ENCODE results near the gene FCHO1. TPM values are rescaled to one million over a fixed set of nuclear protein-coding genes. Genes with fewer than 3 reads are reported as not detected.

The FCHO1 gene
- total and polyA plus RNA-seq, 11 donors: 0.29 to 3.3 (median 0.67) TPM

DNA sequence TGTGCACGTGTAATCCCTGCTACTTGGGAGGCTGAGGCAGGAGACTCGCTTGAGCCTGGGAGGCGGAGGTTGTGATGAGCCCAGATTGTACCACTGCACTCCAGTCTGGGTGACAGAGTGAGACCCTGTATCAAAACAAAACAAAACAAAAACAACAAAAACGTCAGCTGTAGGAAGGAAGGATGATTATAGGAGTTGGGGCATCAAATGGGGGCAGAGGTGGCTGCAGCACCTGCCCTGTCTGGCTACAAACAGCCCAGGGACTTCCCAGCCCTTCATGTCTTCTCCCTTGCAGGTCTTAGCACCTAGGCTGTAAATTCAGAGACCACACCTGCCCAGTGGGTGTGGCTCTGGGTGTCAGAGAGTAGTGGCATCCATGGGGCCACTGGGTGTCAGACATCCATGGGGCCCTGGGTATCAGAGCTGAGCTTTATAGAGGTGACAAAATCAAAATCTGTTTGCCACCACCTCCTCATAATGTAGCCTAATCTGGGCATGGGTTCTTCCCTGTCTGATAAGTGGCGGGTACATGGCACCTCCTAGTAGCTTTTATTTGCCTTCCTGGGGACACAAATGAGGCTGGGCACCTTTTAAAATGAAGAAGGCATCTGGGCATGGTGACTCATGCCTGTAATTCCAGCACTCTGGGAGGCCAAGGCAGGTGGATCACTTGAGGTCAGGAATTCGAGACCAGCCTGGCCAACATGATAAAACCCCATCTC, 38.9 kb downstream of the FCHO1 start:
- Histone ChIP-seq H3K9me3 (no peaks in the 10 kb centered on the region), H3K4me3 (no peak overlapping the region), H3K27me3 (peaks cover 7 to 42% (median 20%) of the 10 kb centered on the region in 9 donors), H3K4me1 (peaks cover 0 to 17% (median 0%) of the 10 kb centered on the region in 12 donors), H3K36me3 (no peaks in the 10 kb centered on the region), H3K27ac (no peak overlapping the region)
- WGBS, 4 donors: 66 to 74% (median 70%) methylated on average over 6 of the region's 6 CpGs
- ATAC-seq (no peak), DNase-seq (no peak)
- intact Hi-C loops (cut with DNase I): no loop called here
- TF ChIP-seq, protein P1, sequence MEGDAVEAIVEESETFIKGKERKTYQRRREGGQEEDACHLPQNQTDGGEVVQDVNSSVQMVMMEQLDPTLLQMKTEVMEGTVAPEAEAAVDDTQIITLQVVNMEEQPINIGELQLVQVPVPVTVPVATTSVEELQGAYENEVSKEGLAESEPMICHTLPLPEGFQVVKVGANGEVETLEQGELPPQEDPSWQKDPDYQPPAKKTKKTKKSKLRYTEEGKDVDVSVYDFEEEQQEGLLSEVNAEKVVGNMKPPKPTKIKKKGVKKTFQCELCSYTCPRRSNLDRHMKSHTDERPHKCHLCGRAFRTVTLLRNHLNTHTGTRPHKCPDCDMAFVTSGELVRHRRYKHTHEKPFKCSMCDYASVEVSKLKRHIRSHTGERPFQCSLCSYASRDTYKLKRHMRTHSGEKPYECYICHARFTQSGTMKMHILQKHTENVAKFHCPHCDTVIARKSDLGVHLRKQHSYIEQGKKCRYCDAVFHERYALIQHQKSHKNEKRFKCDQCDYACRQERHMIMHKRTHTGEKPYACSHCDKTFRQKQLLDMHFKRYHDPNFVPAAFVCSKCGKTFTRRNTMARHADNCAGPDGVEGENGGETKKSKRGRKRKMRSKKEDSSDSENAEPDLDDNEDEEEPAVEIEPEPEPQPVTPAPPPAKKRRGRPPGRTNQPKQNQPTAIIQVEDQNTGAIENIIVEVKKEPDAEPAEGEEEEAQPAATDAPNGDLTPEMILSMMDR (IDR thresholded peaks at IDR 0.05): no peak
- TF ChIP-seq POLR2A (IDR thresholded peaks at IDR 0.05): no peak

- DNase-seq (no peak), ATAC-seq (no peak)
- Histone ChIP-seq H3K4me3 (peak overlapping the region in 1 of 12 donors; percentile 25), H3K36me3 (no peaks in the 10 kb centered on the region), H3K27ac (no peak overlapping the region), H3K4me1 (peaks cover 0 to 20% (median 0%) of the 10 kb centered on the region in 12 donors), H3K9me3 (no peaks in the 10 kb centered on the region), H3K27me3 (peaks cover 12 to 72% (median 33%) of the 10 kb centered on the region in 9 donors)
- intact Hi-C loops (cut with DNase I): no loop called here
- WGBS, 4 donors: 44 to 57% (median 53%) methylated on average over 9 of the region's 9 CpGs
- TF ChIP-seq, protein P1 (IDR thresholded peaks at IDR 0.05): no peak
These were observed 43.1 kb downstream of the FCHO1 start for GRCh38 chr19:17794412-17794730.

GRCh38 chr19:17794731-17795494, 43.6 kb downstream of the FCHO1 start, which contains the start of gene B3GNT3:
Gene B3GNT3 (plus strand): TSS chr19:17795138. CDS start chr19:17807808, 12,670 bp downstream.
- Histone ChIP-seq H3K27ac (no peak within 1 kb of the TSS), H3K27me3 (peaks cover 12 to 71% (median 34%) of the 10 kb centered on the region in 9 donors), H3K4me3 (peak within 1 kb of the TSS in 1 of 12 donors; percentile 25), H3K9me3 (no peaks in the 10 kb centered on the region), H3K4me1 (peaks cover 0 to 20% (median 0%) of the 10 kb centered on the region in 12 donors), H3K36me3 (no peaks in the 10 kb centered on the region)
- DNase-seq: peak in 1 of 5 donors; percentile 76
- 3 to 11% (median 6%) methylated on average over 27 to 50 of the region's 50 CpGs for WGBS, 4 donors
- no peak for ATAC-seq
- intact Hi-C loops (cut with DNase I): no loop called here
- TF ChIP-seq, protein P1 (IDR thresholded peaks at IDR 0.05): no peak
- TF ChIP-seq POLR2A (IDR thresholded peaks at IDR 0.05): no peak

DNA sequence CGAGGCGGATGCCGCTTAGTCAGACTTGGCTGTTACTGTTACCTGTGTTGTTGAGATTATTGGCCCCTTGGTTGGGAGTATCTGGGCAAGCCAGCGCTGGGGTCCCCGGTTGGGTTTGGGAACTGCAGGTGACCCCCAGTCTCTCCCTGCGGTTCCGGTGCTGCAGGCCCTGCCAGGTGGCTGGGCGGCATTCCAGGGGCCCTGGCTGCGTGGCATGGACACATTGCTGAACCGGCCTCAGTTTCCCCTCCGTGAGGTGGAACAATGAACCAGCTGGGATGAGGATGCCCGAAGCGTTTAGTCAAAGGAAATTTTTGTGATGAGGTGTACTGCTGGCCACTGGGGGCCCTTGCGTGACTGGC, 44.2 kb downstream of the FCHO1 start:
- Histone ChIP-seq H3K4me1 (peaks cover 0 to 20% (median 0%) of the 10 kb centered on the region in 12 donors), H3K27me3 (peaks cover 12 to 77% (median 35%) of the 10 kb centered on the region in 9 donors), H3K36me3 (no peaks in the 10 kb centered on the region), H3K4me3 (peak overlapping the region in 1 of 12 donors; percentile 25), H3K9me3 (no peaks in the 10 kb centered on the region), H3K27ac (no peak overlapping the region)
- intact Hi-C loops (cut with DNase I): no loop called here
- DNase-seq (no peak), ATAC-seq (no peak)
- 18 to 41% (median 27%) methylated on average over 6 to 14 of the region's 14 CpGs for WGBS, 4 donors
- TF ChIP-seq, protein P1 (IDR thresholded peaks at IDR 0.05): no peak
- TF ChIP-seq POLR2A (IDR thresholded peaks at IDR 0.05): no peak
